Stimulated activated naive CD4-positive, alpha-beta T cell (primary cell): ENCODE results near the gene FNDC3B.

Experiments
- DNase-seq, 6 experiments: peaks; one replicate each; lab custom pipeline; 2025; lab: John Stamatoyannopoulos, UW

FNDC3B gene

DNA sequence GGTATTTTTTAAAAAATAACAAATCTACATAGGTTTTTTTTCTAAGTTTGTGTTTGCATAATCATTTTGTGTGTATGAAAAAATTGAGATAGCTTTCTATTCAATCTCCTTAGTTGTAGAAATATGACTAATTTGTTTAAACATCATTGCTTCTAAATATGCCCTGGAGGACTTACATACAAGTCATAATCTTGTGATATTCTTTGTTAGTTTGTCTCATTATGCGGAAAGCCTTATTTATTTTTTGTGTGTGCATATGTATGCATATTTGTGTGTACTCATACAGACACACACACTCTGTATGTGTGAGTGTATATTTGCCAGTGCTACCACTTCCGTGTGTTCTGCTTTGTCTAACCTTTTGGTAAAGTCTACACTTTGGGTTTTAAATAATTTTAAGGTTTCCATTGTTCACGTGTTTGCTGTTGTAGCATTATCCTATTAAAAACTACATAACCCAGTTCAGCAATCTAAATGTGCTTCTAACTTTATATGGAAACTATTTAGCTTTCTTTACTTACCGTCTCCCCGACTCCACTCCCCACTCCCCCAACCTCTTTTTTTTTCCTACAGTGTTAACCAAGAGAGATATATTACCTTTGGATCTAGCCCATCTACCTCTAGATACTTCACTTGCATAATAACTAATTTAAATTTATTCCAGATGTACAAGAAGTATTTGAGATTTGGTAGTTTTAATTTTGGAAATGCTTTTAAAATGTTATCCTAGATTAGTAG lies 111.7 kb downstream of the FNDC3B start:
- DNase-seq: no peak

DNA sequence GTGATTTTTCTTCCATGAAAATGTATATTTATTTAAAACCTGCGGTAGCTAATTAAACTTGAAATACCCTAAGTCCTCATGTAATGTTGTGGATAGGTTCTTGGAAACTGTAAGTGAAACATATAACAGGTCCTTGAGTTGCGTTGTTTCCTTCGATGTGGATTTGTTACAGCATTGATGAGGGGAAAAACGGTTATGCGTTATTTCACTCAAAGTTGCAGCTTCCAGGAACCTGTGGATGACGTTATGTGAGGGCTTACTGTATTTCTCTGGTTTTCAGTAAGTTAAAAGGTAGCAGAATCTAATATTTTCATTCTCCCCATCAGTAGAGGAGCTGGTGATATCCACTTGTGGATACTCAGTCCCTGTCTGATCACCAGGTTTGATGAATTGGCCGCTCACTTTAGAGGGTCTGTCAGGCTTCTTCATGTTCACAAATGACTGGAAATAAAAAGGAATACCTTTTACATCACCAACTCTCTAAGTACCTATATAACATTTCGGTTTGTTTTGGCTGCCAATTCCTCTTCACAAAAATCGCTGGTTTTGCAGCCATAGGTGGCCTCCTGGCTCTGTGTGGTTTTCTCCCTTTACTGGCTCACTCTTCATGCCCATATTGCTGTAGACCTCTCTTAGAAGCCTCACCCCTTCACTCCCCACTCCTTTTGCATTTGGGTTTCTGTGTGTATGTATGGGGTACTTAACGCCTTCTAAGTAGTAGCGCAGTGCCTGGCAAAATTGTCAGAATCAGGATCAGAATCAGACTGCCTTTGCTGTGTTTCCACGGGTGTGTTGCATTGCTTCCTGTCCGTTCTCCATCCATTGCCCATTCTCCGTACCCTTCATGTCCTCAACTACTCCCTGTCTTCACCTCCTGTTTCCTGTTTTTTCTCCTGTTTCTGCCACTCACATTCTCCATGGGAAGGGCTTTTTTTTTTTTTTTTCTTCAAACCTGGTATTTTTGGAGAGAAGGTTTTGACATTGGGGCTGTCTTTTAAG lies 112.6 kb downstream of the FNDC3B start:
- no peak for DNase-seq

DNA sequence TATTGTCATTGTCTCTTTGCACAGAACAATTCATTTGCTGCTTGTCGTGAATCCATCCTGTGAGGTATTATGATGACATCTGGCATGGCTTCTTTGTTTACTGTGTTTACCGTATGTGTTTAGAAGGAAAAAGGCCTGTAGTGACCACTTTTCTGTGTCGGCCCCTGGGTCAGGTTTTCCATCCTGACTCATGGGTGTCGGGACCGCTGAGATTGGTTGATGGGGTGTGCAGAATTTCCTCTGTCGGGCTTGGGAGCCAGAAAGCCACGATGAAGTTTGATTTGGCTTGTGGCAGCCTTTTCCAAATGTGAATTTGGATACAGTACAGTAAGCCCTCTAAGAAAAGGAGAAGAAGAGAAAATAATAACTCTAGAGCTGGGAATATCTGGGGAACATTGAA lies 113.5 kb downstream of the FNDC3B start:
- DNase-seq: no peak

- peak in 2 of 6 experiments; percentile 9 to 16 for DNase-seq
These were observed 114.0 kb downstream of the FNDC3B start for GRCh38 chr3:172153335-172153861.

GRCh38 chr3:172154768-172155664 lies 115.6 kb downstream of the FNDC3B start:
- no peak for DNase-seq

DNA sequence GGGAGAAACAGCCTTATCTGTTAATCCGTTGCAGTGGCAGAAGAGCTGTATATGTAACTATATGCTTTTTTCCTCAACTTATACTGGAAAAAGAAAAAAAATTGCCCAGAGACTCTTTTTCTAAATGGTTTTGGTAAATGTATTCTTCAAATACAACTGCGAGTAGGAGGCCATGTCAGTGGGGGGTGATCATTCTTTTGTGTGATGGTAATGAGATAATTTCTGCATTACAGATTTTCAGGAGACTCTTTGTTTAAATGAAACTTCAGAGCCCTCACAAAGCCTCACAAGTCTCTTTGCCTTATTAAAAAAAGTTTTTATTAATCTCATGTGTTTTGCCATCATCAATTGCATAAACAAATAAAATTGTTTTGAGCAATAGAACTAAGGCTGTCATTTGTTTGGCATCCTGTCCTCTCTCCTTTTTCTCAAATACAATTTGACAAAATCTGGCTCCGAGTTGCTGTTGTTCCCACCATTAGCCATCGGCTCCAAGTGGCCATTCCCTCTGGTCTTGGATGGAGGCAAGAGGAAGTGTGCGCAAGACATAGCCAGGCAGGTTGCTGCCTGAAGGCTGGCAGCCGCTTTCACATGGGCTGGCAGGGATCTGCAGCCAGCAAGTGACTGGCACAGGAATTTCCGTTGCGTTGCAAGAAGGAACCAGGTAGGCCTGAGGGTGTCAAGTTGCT lies 116.7 kb downstream of the FNDC3B start:
- DNase-seq: no peak

DNA sequence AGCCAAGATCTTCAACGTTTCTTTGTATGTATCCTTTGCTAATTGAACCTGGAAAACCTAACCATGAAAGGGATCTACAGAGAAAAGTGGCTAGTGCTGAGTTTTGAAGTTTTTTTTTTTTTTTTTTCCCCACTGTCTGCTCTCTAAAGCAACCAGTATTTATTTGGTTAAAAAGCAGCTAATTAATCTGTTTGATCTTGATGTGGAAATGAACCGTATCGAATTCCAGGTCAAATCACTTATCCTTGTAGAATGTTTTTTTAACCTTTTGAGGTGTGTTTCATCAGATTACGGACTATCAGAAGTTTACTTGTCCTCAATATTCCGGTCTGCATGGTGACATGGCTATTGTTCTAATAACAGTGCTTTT lies 117.2 kb downstream of the FNDC3B start:
- no peak for DNase-seq

DNA sequence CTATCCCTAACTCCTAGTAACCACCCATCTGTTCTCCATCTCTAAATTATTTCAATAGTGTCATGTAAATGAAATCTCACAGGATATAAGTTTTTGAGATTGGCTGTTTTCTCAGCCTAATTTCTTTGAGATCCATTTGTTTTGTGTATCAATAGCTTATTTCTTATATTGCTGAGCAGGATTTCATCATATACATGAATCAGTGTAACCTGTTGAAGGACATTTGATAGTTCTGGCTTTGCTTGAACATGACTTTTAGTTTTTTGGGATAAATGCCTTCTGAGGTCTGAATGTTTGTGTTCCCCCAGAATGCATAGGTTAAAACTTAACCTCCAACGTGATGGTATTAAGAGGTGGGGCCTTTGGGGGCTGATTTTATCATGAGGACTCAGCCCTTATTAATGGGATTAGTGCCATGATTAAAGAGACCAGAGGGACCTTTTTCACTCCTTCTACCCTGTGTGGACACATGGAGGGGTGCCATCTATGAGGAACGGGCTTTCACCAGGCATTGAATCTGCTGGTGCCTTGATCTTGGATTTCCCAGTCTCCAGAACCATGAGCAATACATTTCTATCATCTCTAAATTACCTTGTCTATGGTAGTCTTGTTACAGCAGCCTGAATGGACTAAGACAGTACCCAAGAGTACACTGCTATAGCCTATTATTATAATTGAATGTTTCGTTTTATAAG lies 118.3 kb downstream of the FNDC3B start:
- no peak for DNase-seq

- DNase-seq: no peak
These were observed 119.4 kb downstream of the FNDC3B start for GRCh38 chr3:172158741-172159140.

DNA sequence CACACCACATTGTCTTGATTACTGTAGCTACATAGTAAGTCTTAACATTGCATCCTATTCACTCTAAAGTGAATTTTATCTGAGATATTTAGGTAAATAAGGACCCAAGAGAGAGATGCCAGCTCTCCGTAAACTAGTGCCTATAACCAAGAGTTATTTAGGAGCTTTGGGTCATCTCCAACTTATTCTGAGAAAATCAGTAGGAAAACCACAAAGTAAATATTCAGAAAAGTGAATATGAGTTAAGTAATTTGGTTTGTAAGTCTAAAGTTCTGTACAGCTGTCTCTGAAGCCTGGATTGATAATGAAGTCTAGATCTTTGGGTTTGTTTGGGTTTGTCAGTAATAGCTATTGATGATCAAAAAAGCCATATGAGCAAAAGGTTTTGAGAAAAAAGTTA lies 120.0 kb downstream of the FNDC3B start:
- no peak for DNase-seq

GRCh38 chr3:172159962-172160538 lies 120.7 kb downstream of the FNDC3B start:
- no peak for DNase-seq

- no peak for DNase-seq
These were observed 121.9 kb downstream of the FNDC3B start for GRCh38 chr3:172161133-172161789.

- no peak for DNase-seq
These were observed 122.6 kb downstream of the FNDC3B start for GRCh38 chr3:172161959-172162358.

DNA sequence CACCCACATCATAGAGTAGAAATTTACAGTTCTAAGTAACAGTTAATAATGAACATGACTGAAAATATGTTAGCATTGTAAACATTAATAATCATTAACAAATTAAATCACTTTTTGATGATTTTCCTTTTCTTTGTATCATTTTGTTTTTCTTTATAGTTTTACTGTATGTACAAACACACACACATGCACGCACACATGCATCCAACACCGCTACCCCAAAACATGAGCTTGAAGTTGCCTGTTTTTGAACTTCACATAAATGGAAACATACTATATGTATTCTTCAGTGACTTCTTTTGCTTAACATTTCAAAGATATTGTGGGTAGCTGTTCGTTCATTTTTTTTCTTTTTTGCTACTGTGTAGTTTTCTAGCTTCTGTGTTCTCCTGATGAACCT lies 123.9 kb downstream of the FNDC3B start:
- DNase-seq: no peak

GRCh38 chr3:172164620-172165362 lies 125.4 kb downstream of the FNDC3B start:
- DNase-seq: no peak

DNA sequence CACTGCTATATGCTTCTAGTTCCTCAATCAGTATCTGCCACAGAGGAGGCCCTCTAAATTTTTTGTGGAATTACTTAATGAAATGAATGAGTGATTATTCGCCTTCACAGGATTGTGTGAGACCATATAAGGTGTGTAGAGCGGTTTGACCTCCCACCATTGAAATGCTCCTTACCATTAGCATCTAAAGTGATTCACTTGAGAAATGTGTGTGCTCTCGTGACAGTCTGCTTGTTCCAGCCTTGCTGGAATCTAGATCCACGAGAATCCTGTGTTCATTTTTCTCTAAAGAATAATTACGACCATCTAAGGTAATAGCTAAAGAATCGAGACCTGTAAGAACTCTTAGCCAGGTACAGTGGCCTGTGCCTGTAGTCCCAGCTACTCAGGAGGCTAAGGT lies 126.9 kb downstream of the FNDC3B start:
- DNase-seq: no peak

DNA sequence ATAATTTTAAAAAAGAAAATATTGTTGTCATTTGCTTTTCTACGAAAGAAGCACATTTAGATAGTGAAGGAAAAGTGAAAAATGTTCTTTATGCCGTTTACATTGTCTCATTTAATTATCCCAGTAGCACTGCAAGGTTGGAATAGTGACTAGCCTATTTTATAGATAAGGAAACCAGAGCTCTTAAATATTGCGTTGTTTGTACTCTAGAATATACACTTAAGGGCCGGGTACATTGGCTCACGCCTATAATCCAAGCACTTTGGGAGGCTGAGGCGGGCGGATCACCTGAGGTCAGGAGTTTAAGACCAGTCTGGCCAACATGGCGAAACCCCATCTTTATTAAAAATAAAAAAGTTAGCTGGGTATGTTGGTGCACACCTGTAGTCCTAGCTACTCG lies 127.5 kb downstream of the FNDC3B start:
- no peak for DNase-seq

DNA sequence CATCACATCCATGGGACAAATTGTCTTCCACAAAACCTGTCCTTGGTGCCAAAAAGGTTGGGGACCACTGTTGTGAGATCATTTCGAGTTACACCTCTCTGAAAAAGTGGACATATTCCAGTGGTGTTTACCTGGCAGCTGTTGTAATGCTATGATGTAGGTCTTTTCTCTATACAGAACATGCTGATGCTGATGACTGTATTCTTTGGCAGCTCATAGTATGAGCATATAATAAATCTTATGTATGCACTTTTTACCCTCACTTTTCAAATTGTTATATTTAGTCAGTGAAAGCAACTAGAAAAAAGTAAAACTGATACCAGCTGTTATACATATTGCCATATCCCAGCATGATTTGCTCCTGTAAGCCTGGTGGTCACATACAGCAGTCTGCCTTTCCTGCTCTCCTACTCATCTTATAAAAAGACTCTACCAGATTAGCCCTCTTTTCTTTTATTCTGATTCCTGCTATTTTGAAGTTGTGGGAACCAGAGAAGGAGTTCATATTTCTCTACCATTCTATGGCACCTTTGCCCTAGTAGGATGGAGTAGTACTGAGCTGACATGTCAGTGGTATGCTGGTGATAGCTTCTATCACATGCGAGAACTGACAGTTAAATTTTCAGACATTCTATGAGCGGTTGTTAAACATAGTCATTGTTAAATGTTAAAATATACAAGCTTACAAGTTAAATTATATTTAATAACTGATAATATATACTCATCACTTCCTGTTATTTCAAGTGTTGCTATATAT lies 128.7 kb downstream of the FNDC3B start:
- no peak for DNase-seq
